KOPT-K1 (cell line): ENCODE data around the gene KLRK1.
"Not testable (repeated sequence)": the region's sequence is repeated elsewhere in the genome, so short reads cannot be mapped to it uniquely, and the experiment has no call there.

Source experiments
- H3K27ac ChIP-seq: fragments of 200-600 bp; sonication (generic); 2 replicates; pipeline ENCODE4 v1.5.1; 2016; ENCODE audit warnings: antibody characterized with exemption, mild to moderate bottlenecking, low read depth, low read length; ENCODE audit not compliant: poor library complexity, severe bottlenecking
- H3K36me3 ChIP-seq: fragments of 200-600 bp; sonication (generic); 2 replicates; pipeline ENCODE4 v1.5.1; 2017; ENCODE audit warnings: antibody characterized with exemption, mild to moderate bottlenecking, low read length, moderate library complexity; ENCODE audit not compliant: insufficient read depth
- H3K9me3 ChIP-seq: fragments of 200-600 bp; sonication (generic); 2 replicates; pipeline ENCODE4 v1.5.1; 2017; ENCODE audit warnings: antibody characterized with exemption, low read length, mild to moderate bottlenecking; ENCODE audit not compliant: insufficient read depth, poor library complexity, severe bottlenecking

KLRK1 gene

GRCh38 chr12:10389904-10390303, at the start of gene KLRK1:
Gene KLRK1 (minus strand): TSS chr12:10390041. CDS start chr12:10388810, 1,231 bp downstream.
- no peaks in the 10 kb centered on the region for H3K36me3 ChIP-seq
- no peak within 1 kb of the TSS for H3K27ac ChIP-seq
- H3K9me3 ChIP-seq = no peaks in the 10 kb centered on the region

- not testable (repeated sequence) for H3K27ac ChIP-seq, H3K36me3 ChIP-seq, H3K9me3 ChIP-seq
Measured at GRCh38 chr12:10437601-10438000, 47.8 kb upstream of the KLRK1 start.

GRCh38 chr12:10435816-10436215, 46.0 kb upstream of the KLRK1 start, which contains the start of gene KLRC2:
Gene KLRC2 (minus strand): TSS chr12:10436010. CDS start chr12:10435986, 24 bp downstream.
- H3K9me3 ChIP-seq, H3K27ac ChIP-seq, H3K36me3 ChIP-seq: not testable (repeated sequence)

- not testable (repeated sequence) for H3K9me3 ChIP-seq, H3K27ac ChIP-seq, H3K36me3 ChIP-seq
Measured at GRCh38 chr12:10430623-10431022, 40.8 kb upstream of the KLRK1 start.

- H3K27ac ChIP-seq, H3K9me3 ChIP-seq, H3K36me3 ChIP-seq: not testable (repeated sequence)
Measured at GRCh38 chr12:10425938-10426337, 36.1 kb upstream of the KLRK1 start.

- H3K36me3 ChIP-seq, H3K9me3 ChIP-seq, H3K27ac ChIP-seq: not testable (repeated sequence)
Measured at GRCh38 chr12:10424260-10424899, 34.5 kb upstream of the KLRK1 start.

- H3K36me3 ChIP-seq, H3K9me3 ChIP-seq, H3K27ac ChIP-seq: not testable (repeated sequence)
Measured at GRCh38 chr12:10422159-10422558, 32.3 kb upstream of the KLRK1 start.

GRCh38 chr12:10420334-10420733, 30.5 kb upstream of the KLRK1 start, which contains the start of gene KLRC3:
Gene KLRC3 (minus strand): TSS chr12:10420595. CDS start chr12:10420550, 45 bp downstream.
- not testable (repeated sequence) for H3K27ac ChIP-seq, H3K36me3 ChIP-seq, H3K9me3 ChIP-seq

GRCh38 chr12:10409392-10409791, 19.6 kb upstream of the KLRK1 start, which contains the start of gene KLRC4:
Gene KLRC4 (minus strand): TSS chr12:10409757. CDS start chr12:10409575, 182 bp downstream.
- H3K9me3 ChIP-seq = peaks cover 5% of the 10 kb centered on the region
- H3K27ac ChIP-seq = no peak within 1 kb of the TSS

GRCh38 chr12:10408842-10409241, 19.0 kb upstream of the KLRK1 start:
- no peaks in the 10 kb centered on the region for H3K36me3 ChIP-seq
- peaks cover 5% of the 10 kb centered on the region for H3K9me3 ChIP-seq
- H3K27ac ChIP-seq = no peak overlapping the region

More at GRCh38 chr12:10409392-10409791, 19.6 kb upstream of the KLRK1 start, which contains the start of gene KLRC4:
- no peaks in the 10 kb centered on the region for H3K36me3 ChIP-seq

- Histone ChIP-seq H3K9me3 (peaks cover 5% of the 10 kb centered on the region), H3K36me3 (no peaks in the 10 kb centered on the region), H3K27ac (no peak overlapping the region)
Measured at GRCh38 chr12:10406725-10407124, 16.9 kb upstream of the KLRK1 start.

GRCh38 chr12:10405294-10405693, 15.5 kb upstream of the KLRK1 start:
- Histone ChIP-seq H3K27ac (no peak overlapping the region), H3K36me3 (no peaks in the 10 kb centered on the region), H3K9me3 (peaks cover 5% of the 10 kb centered on the region)

GRCh38 chr12:10404798-10405197, 15.0 kb upstream of the KLRK1 start:
- peaks cover 5% of the 10 kb centered on the region for H3K9me3 ChIP-seq
- no peaks in the 10 kb centered on the region for H3K36me3 ChIP-seq
- no peak overlapping the region for H3K27ac ChIP-seq

- Histone ChIP-seq H3K9me3 (peaks cover 5% of the 10 kb centered on the region), H3K27ac (no peak overlapping the region), H3K36me3 (no peaks in the 10 kb centered on the region)
Measured at GRCh38 chr12:10400829-10401228, 11.0 kb upstream of the KLRK1 start.

GRCh38 chr12:10398168-10398567, 8.3 kb upstream of the KLRK1 start:
- no peak overlapping the region for H3K27ac ChIP-seq
- H3K9me3 ChIP-seq = no peaks in the 10 kb centered on the region
- no peaks in the 10 kb centered on the region for H3K36me3 ChIP-seq

- no peak overlapping the region for H3K27ac ChIP-seq
- no peaks in the 10 kb centered on the region for H3K36me3 ChIP-seq
- H3K9me3 ChIP-seq = no peaks in the 10 kb centered on the region
Measured at GRCh38 chr12:10397296-10397695, 7.5 kb upstream of the KLRK1 start.
